Measurements from ENCODE around the gene EFNA2. TPM values are rescaled to one million over a fixed set of nuclear protein-coding genes. Genes with fewer than 3 reads are reported as not detected.
A peak's percentile ranks its signal among the peaks of the same experiment; 100 is the strongest.

Gene EFNA2
- total RNA-seq, 1 experiment from 2014 or later, result 12.2 TPM

- intact Hi-C loops (cut with micrococcal nuclease), result loop anchor here (1.0 to 10.0 kb wide), 3 partner anchors 17 to 454 kb away; partner anchors contain the start of genes CNN2, PTBP1, RNU6-2 and TMEM259
- Histone ChIP-seq H3K36me3 (ENCODE audit: control insufficient read depth in 1 of 2, insufficient read depth in 2 of 2, low read length in 2 of 2) (peaks cover 8 to 24% of the 10 kb centered on the region in 2 experiments), H3K79me2 (ENCODE audit: insufficient read depth, low read length) (peaks cover 58% of the 10 kb centered on the region), H3K27ac (ENCODE audit: low read depth, low read length) (peak overlapping the region; percentile 100), H3K4me1 (ENCODE audit: control insufficient read depth in 1 of 2, insufficient read depth in 2 of 2, low read length in 2 of 2) (peaks cover 47 to 74% of the 10 kb centered on the region in 2 experiments), H3K9me2 (ENCODE audit: insufficient read depth) (no peaks in the 10 kb centered on the region), H3K27me3 (ENCODE audit: insufficient read depth, low read length) (no peaks in the 10 kb centered on the region), H3K9ac (ENCODE audit: low read length) (peak overlapping the region; percentile 99), H3K4me3 (replicated peaks in 1 of 2; ENCODE audit: low read depth in 1 of 2, low read length in 2 of 2) (peak overlapping the region; percentile 63 to 71), H2AFZ (ENCODE audit: low read depth, low read length, poor library complexity, severe bottlenecking) (no peak overlapping the region), H3K4me2 (ENCODE audit: low read length) (peak overlapping the region; percentile 98), H3K9me3 (ENCODE audit: control insufficient read depth in 1 of 2, insufficient read depth in 1 of 2, low read depth in 1 of 2, low read length in 2 of 2) (no peaks in the 10 kb centered on the region), H4K20me1 (ENCODE audit: insufficient read depth) (peaks cover 14% of the 10 kb centered on the region; the same call in 1 of the 2 replicates)
- TF ChIP-seq CBX3 (IDR thresholded peaks at IDR 0.05; ENCODE audit: low read depth) (no peak), POLR2A (IDR thresholded peaks at IDR 0.05; ENCODE audit: borderline replicate concordance, extremely low read depth, insufficient read depth, insufficient read length) (peak; percentile 22), ZBTB33 (IDR thresholded peaks at IDR 0.05; ENCODE audit: extremely low read depth, insufficient replicate concordance, low read length) (no peak), FOSL1 (IDR thresholded peaks at IDR 0.05; ENCODE audit: low read depth) (no peak), MAX (IDR thresholded peaks at IDR 0.05) (no peak), SIN3A (IDR thresholded peaks at IDR 0.05; ENCODE audit: low read depth) (no peak), RAD21 (IDR thresholded peaks at IDR 0.05; ENCODE audit: low read depth) (no peak), CTCF (IDR thresholded peaks at IDR 0.05 in 2 of 3, conservative IDR thresholded peaks at IDR 0.05 in 1 of 3; ENCODE audit: borderline replicate concordance in 1 of 3, insufficient read depth in 1 of 3, low read depth in 2 of 3, low read length in 2 of 3) (peak in 2 of 3 experiments; percentile 69 to 75; a peak in 4 of 6 replicates), ELF1 (IDR thresholded peaks at IDR 0.05; ENCODE audit: borderline replicate concordance, low read depth) (no peak), CEBPB (IDR thresholded peaks at IDR 0.05; ENCODE audit: low read depth) (no peak), POLR2AphosphoS5 (IDR thresholded peaks at IDR 0.05; ENCODE audit: low read depth, low read length) (peak; percentile 26; the same call in 1 of the 2 replicates), JUND (IDR thresholded peaks at IDR 0.05) (no peak), SP1 (IDR thresholded peaks at IDR 0.05; ENCODE audit: low read depth) (no peak), ZFX (IDR thresholded peaks at IDR 0.05) (0 out of 2 replicates have a peak, but pooled peaks have one; percentile 15), TCF7L2 (IDR thresholded peaks at IDR 0.05; ENCODE audit: borderline replicate concordance, extremely low read depth, insufficient read depth, insufficient read length) (peak; percentile 55)
- no peak for DNase-seq (ENCODE audit: low read depth, low spot score)
- ATAC-seq, result peak; percentile 31
- no TSS peak for BruUV-seq (replicated peaks)
- RAD21 ChIA-PET (ENCODE audit: low non-redundant PET in 1 of 2, low total read pairs in 2 of 2, uncharacterized antibody in 2 of 2, unreplicated experiment in 2 of 2), result no interaction called here
- CTCF ChIA-PET, result interaction anchor here (1.0 kb wide), 1 partner anchor 17 kb away, joined by 7 read pairs; no protein-coding TSS in a partner anchor
- POLR2A ChIA-PET, result interaction anchor here (0.7 to 1.0 kb wide), 2 partner anchors 17 to 18 kb away, joined by 3 read pairs; no protein-coding TSS in a partner anchor
Measured at GRCh38 chr19:1248786-1249297, 36.8 kb upstream of the EFNA2 start.
